ENCODE data around the gene ASXL3. TPM values are rescaled to one million over a fixed set of nuclear protein-coding genes. Genes with fewer than 3 reads are reported as not detected.

Gene ASXL3
- not detected in 2 replicates for total RNA-seq (2014; rRNA removed; shearing (Covaris generic))

GRCh38 chr18:33577685-33578517 is at the start of gene ASXL3:
TSS of gene ASXL3 (plus strand) at chr18:33578219. CDS start at chr18:33578632, 413 bp downstream.

Other genes with a start within 250 kb of the ASXL3 start
- not detected in 2 replicates for gene CCDC178, start 137.5 kb upstream of the ASXL3 start, total RNA-seq (2014; rRNA removed; shearing (Covaris generic))

Measured in A375 (cell line).